HG02763 (cell line): Measurements from ENCODE around the gene SMAD6.
A peak's percentile ranks its signal among the peaks of the same experiment; 100 is the strongest.

Source experiments
- ATAC-seq: cut with Tn5 transposase; IDR thresholded peaks from one replicate; pipeline ENCODE4 v1.9.1; 2021; ENCODE audit warnings: mild to moderate bottlenecking, moderate library complexity; ENCODE audit not compliant: unreplicated experiment

The SMAD6 gene

DNA sequence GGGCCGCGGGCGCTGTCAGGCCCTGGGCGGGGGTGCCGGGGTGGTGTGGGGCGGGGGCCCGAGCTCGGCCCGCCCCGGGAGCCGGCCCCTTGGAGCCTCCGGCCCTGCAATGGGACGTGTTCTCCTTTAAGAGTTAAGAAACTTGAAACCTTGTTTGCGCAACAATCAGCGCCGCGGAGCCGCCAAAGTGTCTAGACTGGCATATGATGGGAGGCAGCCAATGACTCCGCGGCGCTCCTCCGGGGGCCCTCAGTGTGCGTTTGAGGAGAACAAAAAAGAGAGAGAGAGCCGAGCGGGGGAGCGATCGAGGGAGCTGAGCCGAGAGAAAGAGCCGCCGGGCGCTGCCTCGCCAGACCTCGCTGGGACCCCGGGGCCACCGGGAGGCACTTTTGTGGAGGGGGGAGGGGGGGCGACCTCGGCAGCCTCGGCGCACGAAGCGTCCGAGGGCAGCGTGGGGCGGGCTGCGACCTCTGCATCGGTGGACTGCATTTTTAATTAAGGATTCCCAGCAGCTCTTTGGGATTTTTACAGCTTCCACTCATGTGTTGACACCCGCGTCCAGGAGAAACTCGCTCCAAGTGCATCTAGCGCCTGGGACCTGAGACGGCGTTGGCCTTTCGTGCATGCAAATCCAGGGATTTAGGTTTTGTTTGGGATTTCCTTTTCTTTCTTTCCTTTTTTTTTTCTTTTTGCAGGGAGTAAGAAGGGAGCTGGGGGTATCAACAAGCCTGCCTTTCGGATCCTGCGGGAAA is at the start of gene SMAD6:
TSS of gene SMAD6 (plus strand) at position 202 of the 752 bp plus-strand sequence. CDS start 1,023 bp downstream, outside the sequence.
- peak; percentile 29 for ATAC-seq

DNA sequence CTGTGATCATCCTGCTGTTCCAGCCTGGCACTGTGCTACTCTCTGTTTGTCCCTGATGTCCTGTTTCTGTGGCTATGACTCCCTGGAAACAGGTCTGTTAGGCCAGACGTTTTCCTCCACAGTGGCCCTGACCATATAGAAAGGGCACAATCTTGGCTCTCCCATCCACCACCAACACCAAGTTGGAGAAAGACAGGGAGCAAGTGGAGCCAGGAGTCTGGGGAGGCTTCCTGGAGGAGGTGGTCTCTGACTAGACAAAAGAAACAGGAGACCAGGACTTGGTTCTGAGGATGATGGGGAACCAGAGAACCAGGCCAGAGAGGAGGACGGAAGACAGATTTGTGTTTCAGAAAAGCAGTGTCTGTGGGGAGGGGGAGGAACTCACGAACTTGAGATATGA is 49.2 kb upstream of the SMAD6 start:
- no peak for ATAC-seq

GRCh38 chr15:66653398-66653797 is 48.6 kb upstream of the SMAD6 start:
- ATAC-seq, result no peak

DNA sequence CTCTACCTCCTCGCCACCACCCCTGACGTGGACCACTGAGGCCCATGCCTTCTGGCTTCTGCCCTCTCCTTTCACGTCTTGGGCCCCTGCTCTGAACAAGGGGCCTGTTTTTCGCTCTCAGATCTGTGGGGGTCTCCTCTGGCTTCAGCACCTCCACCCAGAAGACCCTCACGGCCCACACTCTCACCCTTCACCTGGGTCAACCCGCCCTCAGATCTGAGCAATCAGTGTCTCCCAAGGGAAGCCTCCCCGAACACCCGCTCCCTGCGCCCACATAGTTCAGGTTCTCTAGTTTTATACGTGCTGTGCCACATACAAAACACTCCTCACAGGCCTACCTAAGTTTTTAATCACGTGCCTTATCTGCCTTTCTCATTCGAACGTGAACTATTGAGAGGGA is 48.2 kb upstream of the SMAD6 start:
- no peak for ATAC-seq

GRCh38 chr15:66654361-66654738 is 47.7 kb upstream of the SMAD6 start:
- no peak for ATAC-seq

DNA sequence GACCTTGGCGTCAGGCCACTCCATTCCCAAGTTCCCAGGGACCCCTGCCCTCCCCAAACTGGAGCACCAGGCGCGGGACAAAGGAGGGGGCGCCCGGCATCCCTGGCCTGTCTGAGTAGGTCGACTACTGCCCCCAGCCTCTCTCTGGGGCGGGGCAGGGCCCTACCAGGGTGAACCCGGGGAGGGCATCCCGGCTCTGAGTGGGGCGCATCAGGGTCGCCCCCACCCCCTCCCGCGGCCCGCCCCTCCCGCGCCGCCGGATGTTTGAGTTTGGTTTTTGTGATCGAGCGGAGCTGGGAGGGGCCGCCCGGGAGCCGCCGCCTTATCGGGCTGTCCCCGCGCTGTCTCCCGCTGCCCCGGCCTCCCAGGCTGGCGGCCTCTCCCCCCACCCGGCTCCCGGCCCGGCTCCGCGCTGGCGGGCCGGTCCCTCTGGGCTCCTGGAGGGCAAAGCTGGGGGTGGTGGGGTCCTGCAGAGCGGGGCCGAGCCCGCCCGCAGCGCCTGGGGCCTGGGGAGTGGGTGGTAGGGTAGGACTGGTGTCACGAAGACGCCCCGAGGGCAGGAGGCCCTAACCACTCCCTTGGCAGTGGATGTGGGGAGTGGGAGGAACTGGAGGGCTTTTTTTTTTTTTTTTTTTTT is 47.2 kb upstream of the SMAD6 start:
- ATAC-seq, result no peak

DNA sequence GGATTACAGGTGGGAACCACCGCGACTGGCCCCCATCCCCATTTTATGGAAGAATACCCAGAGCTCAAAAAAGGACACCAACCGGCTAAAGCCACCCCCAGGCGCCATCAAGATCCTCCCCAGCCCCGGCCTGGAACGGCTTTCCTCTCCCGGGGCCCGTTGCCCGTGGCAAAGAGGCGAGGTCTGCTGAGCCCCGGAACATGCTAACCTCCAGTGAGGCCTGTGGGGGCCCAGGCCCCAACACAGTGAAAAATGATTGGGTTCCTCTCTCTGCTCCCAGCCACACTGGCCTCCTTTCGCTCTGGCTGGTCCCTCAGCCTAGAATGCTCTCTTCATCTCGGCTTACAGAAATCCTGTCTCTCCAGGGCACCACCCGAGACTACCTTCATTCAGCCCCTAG is 46.5 kb upstream of the SMAD6 start:
- ATAC-seq, result no peak

DNA sequence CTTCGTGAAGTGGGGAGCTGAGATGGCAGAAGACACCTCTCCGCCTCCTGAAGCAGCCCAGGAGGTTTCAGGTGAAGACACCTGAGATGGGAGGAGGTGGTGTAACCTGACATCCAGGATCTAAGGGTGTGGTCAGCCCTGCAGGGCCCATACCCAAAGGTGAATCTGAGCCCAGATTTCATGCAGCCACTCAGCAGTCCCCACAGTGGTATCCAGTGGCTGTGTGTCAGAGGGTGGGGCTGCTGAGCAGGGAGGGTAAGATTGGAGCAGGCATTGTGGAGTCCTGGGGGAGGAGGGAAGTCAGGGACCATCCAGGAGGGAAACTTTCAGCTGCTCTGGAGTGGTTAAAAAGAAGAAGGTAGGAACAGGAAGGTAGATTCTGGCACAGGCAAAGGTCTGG is 46.0 kb upstream of the SMAD6 start:
- no peak for ATAC-seq

- no peak for ATAC-seq
Measured at GRCh38 chr15:66657185-66658020, 44.6 kb upstream of the SMAD6 start.

- ATAC-seq, result no peak
Measured at GRCh38 chr15:66658044-66658443, 44.0 kb upstream of the SMAD6 start.

- ATAC-seq, result no peak
Measured at GRCh38 chr15:66658855-66659254, 43.2 kb upstream of the SMAD6 start.

DNA sequence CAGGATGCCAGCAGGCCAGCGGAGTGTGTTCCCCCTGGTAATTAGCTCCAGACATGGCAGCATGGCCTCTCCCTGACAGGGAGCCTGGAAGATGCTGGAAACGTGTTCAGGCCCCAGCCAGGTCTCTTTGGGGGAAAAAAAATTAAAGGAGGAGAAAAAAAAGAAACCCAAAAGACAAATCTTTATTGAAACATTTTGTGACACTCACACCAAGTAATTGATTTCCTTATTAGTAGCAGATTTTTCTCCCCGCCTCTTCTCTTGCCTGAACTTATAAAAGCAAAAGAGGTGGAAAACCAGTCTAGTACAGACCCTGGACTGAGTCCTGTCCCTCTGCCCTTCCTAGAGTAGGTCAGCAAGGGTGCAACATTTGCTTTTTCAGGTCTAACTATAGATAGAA is 42.7 kb upstream of the SMAD6 start:
- ATAC-seq, result no peak

- no peak for ATAC-seq
Measured at GRCh38 chr15:66661432-66662096, 40.5 kb upstream of the SMAD6 start.

GRCh38 chr15:66662522-66662921 is 39.5 kb upstream of the SMAD6 start:
- no peak for ATAC-seq

GRCh38 chr15:66663664-66664063 is 38.4 kb upstream of the SMAD6 start:
- ATAC-seq, result no peak

DNA sequence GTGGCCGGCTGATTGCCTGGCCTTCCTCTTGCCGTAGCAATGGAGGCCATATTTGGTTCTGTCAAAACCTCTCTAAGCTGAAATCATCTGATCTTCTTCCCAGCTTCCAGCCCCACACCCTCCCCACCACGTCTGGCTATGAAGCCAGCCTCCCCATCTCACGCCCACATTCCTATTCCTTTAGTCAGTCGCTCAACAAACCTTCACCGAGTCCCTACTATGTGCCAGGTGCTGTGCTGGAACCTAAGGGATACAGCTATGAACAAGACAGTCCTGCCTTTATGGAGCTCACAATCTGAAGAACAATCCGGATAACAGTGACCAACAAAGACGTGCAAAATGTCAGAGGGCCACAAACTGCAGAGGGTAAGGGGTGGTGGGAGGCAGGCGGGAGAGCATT is 31.9 kb upstream of the SMAD6 start:
- ATAC-seq, result no peak

GRCh38 chr15:66670762-66671580 is 31.1 kb upstream of the SMAD6 start:
- ATAC-seq, result no peak

- ATAC-seq, result no peak
Measured at GRCh38 chr15:66672867-66673266, 29.2 kb upstream of the SMAD6 start.

GRCh38 chr15:66673410-66674322 is 28.4 kb upstream of the SMAD6 start:
- ATAC-seq, result no peak
